IMR-90 (cell line): Measurements from ENCODE around the gene TENT5C. TPM values are rescaled to one million over a fixed set of nuclear protein-coding genes. Genes with fewer than 3 reads are reported as not detected.

Experiments used
- ATAC-seq: fragments of 200-7000 bp; cut with Tn5 transposase; 2 replicates; pipeline ENCODE4 v1.9.1; 2020; ENCODE audit warnings: low read depth, mild to moderate bottlenecking, moderate library complexity
- Bru-seq: library from RNA; stranded (reverse); fragments of 400-500 nt; gene quantifications from one replicate; lab custom pipeline; 2021; lab: Mats Ljungman, UMichigan
- BruChase-seq, 2 experiments: library from RNA; stranded (reverse); fragments of 400-500 nt; gene quantifications; one replicate each; lab custom pipeline; 2021; lab: Mats Ljungman, UMichigan
- BruUV-seq: library from RNA; stranded (reverse); fragments of 400-500 nt; replicated peaks from 2 replicates; lab custom pipeline; 2021; lab: Mats Ljungman, UMichigan
- CTCF ChIA-PET: fragments of 300-600 bp; formaldehyde crosslinking; extraction: SDS; loops from one replicate; lab custom pipeline; 2021; ENCODE audit warnings: antibody characterized with exemption; lab: Yijun Ruan, JAX
- POLR2A ChIA-PET: fragments of 300-600 bp; sonication (Branson Sonifier 250); formaldehyde crosslinking; loops from one replicate; lab custom pipeline; 2022; ENCODE audit warnings: antibody characterized with exemption; ENCODE audit not compliant: unreplicated experiment; lab: Charles Lee
- DNase-seq: peaks from one replicate; pipeline ENCODE4 v3.0.0; 2013
- H2AFZ ChIP-seq: replicated peaks from 2 replicates; pipeline ENCODE3; 2013; ENCODE audit warnings: low read length, mild to moderate bottlenecking; ENCODE audit not compliant: poor library complexity
- H2AK5ac ChIP-seq: 2 replicates; pipeline ENCODE4 v1.6.1; 2013; ENCODE audit warnings: low read depth, low read length, inconsistent platforms
- H2AK9ac ChIP-seq: replicated peaks from 2 replicates; pipeline ENCODE3; 2013; ENCODE audit warnings: mild to moderate bottlenecking, low read depth, low read length, moderate library complexity; ENCODE audit not compliant: poor library complexity
- H2BK120ac ChIP-seq: 2 replicates; pipeline ENCODE4 v1.6.1; 2013; ENCODE audit warnings: low read depth, low read length, inconsistent platforms
- H2BK15ac ChIP-seq: 3 replicates; pipeline ENCODE4 v1.6.1; 2013; ENCODE audit warnings: low read depth, low read length, inconsistent platforms
- H2BK20ac ChIP-seq: 2 replicates; pipeline ENCODE4 v1.6.1; 2013; ENCODE audit warnings: low read depth, mild to moderate bottlenecking, inconsistent platforms, low read length, moderate library complexity
- H2BK5ac ChIP-seq: 2 replicates; pipeline ENCODE4 v1.6.1; 2013; ENCODE audit warnings: mild to moderate bottlenecking, low read depth, low read length, inconsistent platforms; ENCODE audit not compliant: poor library complexity, severe bottlenecking
- H3K14ac ChIP-seq: replicated peaks from 2 replicates; pipeline ENCODE4 v1.6.1; 2013; ENCODE audit warnings: low read depth, low read length, inconsistent platforms
- H3K18ac ChIP-seq: 2 replicates; pipeline ENCODE4 v1.6.1; 2013; ENCODE audit warnings: low read depth, low read length, control low read depth
- H3K23ac ChIP-seq: 2 replicates; pipeline ENCODE4 v1.6.1; 2013; ENCODE audit warnings: low read depth, low read length, inconsistent platforms
- H3K27ac ChIP-seq: 2 replicates; pipeline ENCODE4 v1.5.1; 2013; ENCODE audit warnings: mild to moderate bottlenecking, control low read depth, low read length; ENCODE audit not compliant: insufficient read depth
- H3K27me3 ChIP-seq: 2 replicates; pipeline ENCODE4 v1.6.1; 2013; ENCODE audit warnings: low read length; ENCODE audit not compliant: control insufficient read depth, insufficient read depth
- H3K36me3 ChIP-seq: 2 replicates; pipeline ENCODE4 v1.6.1; 2013; ENCODE audit warnings: low read length, mixed read lengths; ENCODE audit not compliant: control insufficient read depth, insufficient read depth
- H3K4ac ChIP-seq: 2 replicates; pipeline ENCODE4 v1.6.1; 2013; ENCODE audit warnings: low read depth, low read length, inconsistent platforms
- H3K4me1 ChIP-seq: 2 replicates; pipeline ENCODE4 v1.6.1; 2013; ENCODE audit warnings: low read length, mixed read lengths; ENCODE audit not compliant: control insufficient read depth, insufficient read depth
- H3K4me2 ChIP-seq: 2 replicates; pipeline ENCODE4 v1.6.1; 2013; ENCODE audit warnings: low read depth, mild to moderate bottlenecking, control low read depth, low read length, moderate library complexity
- H3K4me3 ChIP-seq: 2 replicates; pipeline ENCODE4 v1.5.1; 2013; ENCODE audit warnings: low read depth, mild to moderate bottlenecking, control low read depth, low read length, moderate library complexity; ENCODE audit not compliant: insufficient read depth
- H3K56ac ChIP-seq: 2 replicates; pipeline ENCODE4 v1.6.1; 2013; ENCODE audit warnings: low read length, inconsistent platforms; ENCODE audit not compliant: insufficient read depth; ENCODE audit errors: extremely low read depth
- H3K79me1 ChIP-seq, 2 experiments: 2 replicates each; pipeline ENCODE4 v1.6.1; 2013; ENCODE audit warnings: low read length in 2 of 2, inconsistent platforms in 1 of 2, low read depth in 1 of 2
- H3K9ac ChIP-seq: 2 replicates; pipeline ENCODE4 v1.6.1; 2013; ENCODE audit warnings: low read depth, low read length, control low read depth
- H3K9me1 ChIP-seq: 2 replicates; pipeline ENCODE4 v1.6.1; 2013; ENCODE audit warnings: low read length, inconsistent platforms; ENCODE audit not compliant: insufficient read depth
- H3K9me3 ChIP-seq: 2 replicates; pipeline ENCODE4 v1.6.1; 2013; ENCODE audit warnings: low read length; ENCODE audit not compliant: control insufficient read depth, insufficient read depth
- H4K20me1 ChIP-seq: 2 replicates; pipeline ENCODE4 v1.6.1; 2013; ENCODE audit warnings: low read length, inconsistent platforms; ENCODE audit not compliant: insufficient read depth
- H4K5ac ChIP-seq: 2 replicates; pipeline ENCODE4 v1.6.1; 2013; ENCODE audit warnings: mild to moderate bottlenecking, low read depth, low read length, control low read depth
- H4K8ac ChIP-seq, 2 experiments: 2 replicates each; pipeline ENCODE4 v1.6.1; 2013; ENCODE audit warnings: low read depth in 2 of 2, low read length in 2 of 2, control low read depth in 1 of 2, inconsistent platforms in 1 of 2
- H4K91ac ChIP-seq: 2 replicates; pipeline ENCODE4 v1.6.1; 2013; ENCODE audit warnings: low read depth, low read length, inconsistent platforms; ENCODE audit not compliant: insufficient read depth
- MAZ ChIP-seq: IDR thresholded peaks from 2 replicates; pipeline ENCODE4 v1.6.1; 2012; ENCODE audit warnings: low read depth, mild to moderate bottlenecking, low read length, improper control_type of control experiment, moderate library complexity, borderline replicate concordance
- MXI1 ChIP-seq: IDR thresholded peaks from 2 replicates; pipeline ENCODE4 v1.6.1; 2012; ENCODE audit warnings: low read depth, mild to moderate bottlenecking, low read length, moderate library complexity, borderline replicate concordance
- POLR2A ChIP-seq: IDR thresholded peaks from 2 replicates; pipeline ENCODE4 v1.6.1; 2012; ENCODE audit warnings: mild to moderate bottlenecking, low read depth, low read length
- WGBS, 2 experiments: methylation state at CpG; one replicate each; pipeline versions ENCODE4 v1.1.5 to v1.1.7; 2013; ENCODE audit warnings: missing lambda C conversion rate in 2 of 2; ENCODE audit not compliant: insufficient read length in 1 of 2; ENCODE audit errors: extremely low coverage in 2 of 2; 5-methylcytosine and 5-hydroxymethylcytosine counted together
- dilution Hi-C: fragments of 300-500 bp; cut with HindIII; formaldehyde crosslinking; loops from one replicate; pipeline ENCODE4 v1.14.3; 2018; ENCODE audit warnings: low sequenced_read_pairs; ENCODE audit not compliant: unreplicated experiment
- in situ Hi-C: fragments of 300-500 bp; cut with MboI; formaldehyde crosslinking; loops from 3 replicates; pipeline ENCODE4 v1.14.3; 2019; ENCODE audit warnings: low sequenced_read_pairs, inconsistent platforms, mixed read lengths
- intact Hi-C: fragments of 100-400 bp; cut with micrococcal nuclease; formaldehyde crosslinking; loops from 2 replicates; pipeline ENCODE4 v1.10.0; 2022
- long read RNA-seq: library from polyadenylated mRNA; unstranded; transcript quantifications from one replicate; pipeline ENCODE4 v2.0.0, GENCODE V29; 2021; ENCODE audit not compliant: unreplicated experiment
- polyA plus RNA-seq, 3 experiments: library from polyadenylated mRNA; depleted of rRNA; stranded (reverse); fragments of >200 nt; gene quantifications; 2 replicates each; pipeline ENCODE4 v1.2.3, GENCODE V29; 2012; ENCODE audit warnings: low replicate concordance in 1 of 3
- total RNA-seq: library from RNA; depleted of rRNA; stranded (reverse); fragments of >200 nt; gene quantifications from 2 replicates; pipeline ENCODE4 v1.2.3, GENCODE V29; 2012; rRNA removed
- TF ChIP-seq, protein P1 (sequence below): fragments of 150-350 bp; IDR thresholded peaks from 2 replicates; pipeline ENCODE4 v1.6.1; 2016; ENCODE audit warnings: low read depth, mild to moderate bottlenecking, low read length, moderate library complexity, borderline replicate concordance

The TENT5C gene
- total RNA-seq (4.1 and 5.3 TPM in 2 replicates), polyA plus RNA-seq (2012; rRNA removed) (1.2 and 1.5 TPM in 2 replicates), Bru-seq, nascent RNA (percentile 64 among the genes with signal in this experiment), BruChase-seq, experiment 1, labeled RNA remaining after a 6-hour chase (percentile 53 among the genes with signal in this experiment), BruChase-seq, experiment 2, labeled RNA remaining after a 2-hour chase (percentile 83 among the genes with signal in this experiment)
- polyA plus RNA-seq (2012; cell fraction: cytosol; rRNA removed) = 0.53 and 0.84 TPM in 2 replicates
- 0.44 and 1.0 TPM in 2 replicates for polyA plus RNA-seq (2012; cell fraction: nucleus; rRNA removed; ENCODE audit: low replicate concordance)
- long read RNA-seq, partial matches to known transcripts = 0 of 3 reads
- long read RNA-seq, other reads (novel, unspliced or antisense) = 3 of 3 reads

DNA sequence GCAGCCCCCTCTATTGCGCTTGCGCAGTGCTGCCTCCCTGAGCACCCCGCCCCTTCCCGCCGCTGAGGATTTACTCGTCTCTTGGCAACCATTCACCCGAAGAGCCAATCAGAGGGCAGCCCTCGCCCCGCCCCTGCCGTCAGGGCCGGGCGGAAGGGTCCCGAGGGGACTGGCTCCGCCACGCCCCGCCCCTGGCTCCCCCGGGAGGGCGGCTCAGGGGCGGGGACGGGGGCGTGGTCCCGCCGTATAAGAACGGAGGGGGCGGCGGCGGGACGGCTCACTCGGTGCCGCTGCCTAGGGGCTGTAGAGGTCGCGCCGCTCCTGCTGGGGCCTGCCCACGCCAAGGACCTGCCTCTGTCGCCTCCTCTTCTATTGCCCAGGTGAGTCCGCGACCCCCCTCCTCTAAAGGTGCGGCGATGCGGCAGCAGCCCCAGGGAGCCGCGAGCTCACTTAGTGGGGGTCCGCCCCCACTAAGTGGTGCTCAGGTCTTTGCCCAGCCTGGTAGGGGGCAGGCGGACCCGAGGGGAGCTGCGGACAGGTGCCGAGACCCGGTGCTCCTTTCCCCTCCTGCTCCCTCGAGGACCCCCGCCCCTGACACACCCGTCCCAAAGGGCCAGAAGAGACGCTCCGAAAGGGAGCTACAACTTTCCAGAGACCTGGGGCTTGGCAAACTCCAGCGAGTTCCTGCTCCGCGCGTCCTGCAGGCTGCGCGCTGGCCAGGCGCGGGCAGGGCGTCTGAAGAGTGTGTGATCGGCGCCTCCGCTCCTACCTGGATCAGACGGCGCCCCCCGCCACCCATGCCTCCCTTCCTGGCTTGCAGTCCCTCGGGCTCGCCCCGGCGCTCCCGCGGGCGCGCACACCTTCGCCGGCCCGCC, at the start of gene TENT5C:
Gene TENT5C, plus strand, starts transcription at position 275 of the 875 bp plus-strand sequence. CDS start 16,821 bp downstream, outside the sequence.
- H3K14ac ChIP-seq = peak within 1 kb of the TSS; percentile 96
- CTCF ChIA-PET = interaction anchor here (1.2 kb wide), 1 partner anchor 152 kb away, joined by 3 read pairs; no protein-coding TSS in a partner anchor
- peak within 1 kb of the TSS; percentile 75 for H3K4ac ChIP-seq
- H3K4me1 ChIP-seq = peaks cover 5% of the 10 kb centered on the region; the same call in 1 of the 2 replicates
- no peak within 1 kb of the TSS for H4K91ac ChIP-seq
- WGBS, 2 experiments = 0% methylated on average over 5 of the region's 79 CpGs; no CpG with 5 or more reads in 1 of the 2 experiments
- H2AK5ac ChIP-seq = peak within 1 kb of the TSS; percentile 4; the same call in 1 of the 2 replicates
- H3K23ac ChIP-seq = peak within 1 kb of the TSS; percentile 41
- H3K27ac ChIP-seq = peak within 1 kb of the TSS; percentile 47
- H3K18ac ChIP-seq = no peak within 1 kb of the TSS
- no peak within 1 kb of the TSS for H2BK5ac ChIP-seq
- H3K27me3 ChIP-seq = 0 out of 2 replicates have a peak, but pooled peaks cover 2% of the 10 kb centered on the region
- peak within 1 kb of the TSS in 1 of 2 experiments; percentile 12; a peak in 1 of 4 replicates for H4K8ac ChIP-seq
- H4K5ac ChIP-seq = no peak within 1 kb of the TSS
- peak within 1 kb of the TSS; percentile 84 for H3K4me3 ChIP-seq
- H3K9ac ChIP-seq = peak within 1 kb of the TSS; percentile 72
- intact Hi-C loops (loop anchor here (1.0 to 5.0 kb wide), 7 partner anchors 69 to 289 kb away; partner anchors contain the start of gene MAN1A2), in situ Hi-C loops (loop anchor here (5.0 to 10.0 kb wide), 2 partner anchors 91 to 149 kb away; no protein-coding TSS in a partner anchor), dilution Hi-C loops (no loop called here)
- TF ChIP-seq MAZ (peak; percentile 92), POLR2A (peak; percentile 96), MXI1 (0 out of 2 replicates have a peak, but pooled peaks have one; percentile 63)
- TF ChIP-seq, protein P1, sequence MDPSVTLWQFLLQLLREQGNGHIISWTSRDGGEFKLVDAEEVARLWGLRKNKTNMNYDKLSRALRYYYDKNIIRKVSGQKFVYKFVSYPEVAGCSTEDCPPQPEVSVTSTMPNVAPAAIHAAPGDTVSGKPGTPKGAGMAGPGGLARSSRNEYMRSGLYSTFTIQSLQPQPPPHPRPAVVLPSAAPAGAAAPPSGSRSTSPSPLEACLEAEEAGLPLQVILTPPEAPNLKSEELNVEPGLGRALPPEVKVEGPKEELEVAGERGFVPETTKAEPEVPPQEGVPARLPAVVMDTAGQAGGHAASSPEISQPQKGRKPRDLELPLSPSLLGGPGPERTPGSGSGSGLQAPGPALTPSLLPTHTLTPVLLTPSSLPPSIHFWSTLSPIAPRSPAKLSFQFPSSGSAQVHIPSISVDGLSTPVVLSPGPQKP = no peak
- H3K9me1 ChIP-seq = peaks cover 15% of the 10 kb centered on the region
- POLR2A ChIA-PET = no interaction called here
- BruUV-seq = no TSS peak
- no peak within 1 kb of the TSS for H2BK15ac ChIP-seq
- peak within 1 kb of the TSS; percentile 93 for H2AFZ ChIP-seq
- peak; percentile 98 for ATAC-seq
- 0 out of 2 replicates have a peak within 1 kb of the TSS, but pooled peaks have one; percentile 1 for H2BK20ac ChIP-seq
- peak; percentile 95 for DNase-seq
- peak within 1 kb of the TSS; percentile 71; the same call in 1 of the 2 replicates for H3K56ac ChIP-seq
- no peaks in the 10 kb centered on the region for H3K36me3 ChIP-seq
- no peaks in the 10 kb centered on the region for H3K9me3 ChIP-seq
- H4K20me1 ChIP-seq = peaks cover 49% of the 10 kb centered on the region; the same call in 1 of the 2 replicates
- peaks cover 4 to 44% of the 10 kb centered on the region in 2 experiments for H3K79me1 ChIP-seq
- peak within 1 kb of the TSS; percentile 88 for H3K4me2 ChIP-seq
- H2BK120ac ChIP-seq = peak within 1 kb of the TSS; percentile 56
- peak within 1 kb of the TSS; percentile 48 for H2AK9ac ChIP-seq
